Panc1 (cell line): ENCODE results near the gene RPA3.

Experiments used
- POLR2AphosphoS5 ChIP-seq: IDR thresholded peaks from 2 replicates; pipeline ENCODE4 v1.6.1; 2012; ENCODE audit warnings: mild to moderate bottlenecking, low read depth, low read length, moderate library complexity
- TF ChIP-seq, protein P1 (sequence below): fragments of 450-650 bp; IDR thresholded peaks from 2 replicates; pipeline ENCODE4 v1.5.1; 2017; ENCODE audit warnings: mild to moderate bottlenecking
- TF ChIP-seq, protein P2 (sequence below), 2 experiments: IDR thresholded peaks; 2 replicates each; pipeline ENCODE4 v1.6.1; 2011 to 2012; ENCODE audit warnings: low read depth in 2 of 2, control low read depth in 1 of 2, low read length in 1 of 2, mild to moderate bottlenecking in 1 of 2, moderate library complexity in 1 of 2; ENCODE audit not compliant: insufficient read depth in 1 of 2

GRCh38 chr7:7742223-7742622 lies 23.8 kb upstream of the RPA3 start:
- TF ChIP-seq, protein P1, sequence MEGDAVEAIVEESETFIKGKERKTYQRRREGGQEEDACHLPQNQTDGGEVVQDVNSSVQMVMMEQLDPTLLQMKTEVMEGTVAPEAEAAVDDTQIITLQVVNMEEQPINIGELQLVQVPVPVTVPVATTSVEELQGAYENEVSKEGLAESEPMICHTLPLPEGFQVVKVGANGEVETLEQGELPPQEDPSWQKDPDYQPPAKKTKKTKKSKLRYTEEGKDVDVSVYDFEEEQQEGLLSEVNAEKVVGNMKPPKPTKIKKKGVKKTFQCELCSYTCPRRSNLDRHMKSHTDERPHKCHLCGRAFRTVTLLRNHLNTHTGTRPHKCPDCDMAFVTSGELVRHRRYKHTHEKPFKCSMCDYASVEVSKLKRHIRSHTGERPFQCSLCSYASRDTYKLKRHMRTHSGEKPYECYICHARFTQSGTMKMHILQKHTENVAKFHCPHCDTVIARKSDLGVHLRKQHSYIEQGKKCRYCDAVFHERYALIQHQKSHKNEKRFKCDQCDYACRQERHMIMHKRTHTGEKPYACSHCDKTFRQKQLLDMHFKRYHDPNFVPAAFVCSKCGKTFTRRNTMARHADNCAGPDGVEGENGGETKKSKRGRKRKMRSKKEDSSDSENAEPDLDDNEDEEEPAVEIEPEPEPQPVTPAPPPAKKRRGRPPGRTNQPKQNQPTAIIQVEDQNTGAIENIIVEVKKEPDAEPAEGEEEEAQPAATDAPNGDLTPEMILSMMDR: peak; percentile 38
- TF ChIP-seq, protein P2, sequence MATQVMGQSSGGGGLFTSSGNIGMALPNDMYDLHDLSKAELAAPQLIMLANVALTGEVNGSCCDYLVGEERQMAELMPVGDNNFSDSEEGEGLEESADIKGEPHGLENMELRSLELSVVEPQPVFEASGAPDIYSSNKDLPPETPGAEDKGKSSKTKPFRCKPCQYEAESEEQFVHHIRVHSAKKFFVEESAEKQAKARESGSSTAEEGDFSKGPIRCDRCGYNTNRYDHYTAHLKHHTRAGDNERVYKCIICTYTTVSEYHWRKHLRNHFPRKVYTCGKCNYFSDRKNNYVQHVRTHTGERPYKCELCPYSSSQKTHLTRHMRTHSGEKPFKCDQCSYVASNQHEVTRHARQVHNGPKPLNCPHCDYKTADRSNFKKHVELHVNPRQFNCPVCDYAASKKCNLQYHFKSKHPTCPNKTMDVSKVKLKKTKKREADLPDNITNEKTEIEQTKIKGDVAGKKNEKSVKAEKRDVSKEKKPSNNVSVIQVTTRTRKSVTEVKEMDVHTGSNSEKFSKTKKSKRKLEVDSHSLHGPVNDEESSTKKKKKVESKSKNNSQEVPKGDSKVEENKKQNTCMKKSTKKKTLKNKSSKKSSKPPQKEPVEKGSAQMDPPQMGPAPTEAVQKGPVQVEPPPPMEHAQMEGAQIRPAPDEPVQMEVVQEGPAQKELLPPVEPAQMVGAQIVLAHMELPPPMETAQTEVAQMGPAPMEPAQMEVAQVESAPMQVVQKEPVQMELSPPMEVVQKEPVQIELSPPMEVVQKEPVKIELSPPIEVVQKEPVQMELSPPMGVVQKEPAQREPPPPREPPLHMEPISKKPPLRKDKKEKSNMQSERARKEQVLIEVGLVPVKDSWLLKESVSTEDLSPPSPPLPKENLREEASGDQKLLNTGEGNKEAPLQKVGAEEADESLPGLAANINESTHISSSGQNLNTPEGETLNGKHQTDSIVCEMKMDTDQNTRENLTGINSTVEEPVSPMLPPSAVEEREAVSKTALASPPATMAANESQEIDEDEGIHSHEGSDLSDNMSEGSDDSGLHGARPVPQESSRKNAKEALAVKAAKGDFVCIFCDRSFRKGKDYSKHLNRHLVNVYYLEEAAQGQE (IDR thresholded peaks at IDR 0.05; ENCODE audit: insufficient read depth in 1 of 2, low read depth in 2 of 2, low read length in 1 of 2): no peak
- no peak for TF ChIP-seq POLR2AphosphoS5
